Measurements from ENCODE around the gene STPG1. TPM values are rescaled to one million over a fixed set of nuclear protein-coding genes. Genes with fewer than 3 reads are reported as not detected.
"Not testable (repeated sequence)": the region's sequence is repeated elsewhere in the genome, so short reads cannot be mapped to it uniquely, and the experiment has no call there.

STPG1 gene
- total RNA-seq, 1 donor from 2014 or later: 5.3 TPM

DNA sequence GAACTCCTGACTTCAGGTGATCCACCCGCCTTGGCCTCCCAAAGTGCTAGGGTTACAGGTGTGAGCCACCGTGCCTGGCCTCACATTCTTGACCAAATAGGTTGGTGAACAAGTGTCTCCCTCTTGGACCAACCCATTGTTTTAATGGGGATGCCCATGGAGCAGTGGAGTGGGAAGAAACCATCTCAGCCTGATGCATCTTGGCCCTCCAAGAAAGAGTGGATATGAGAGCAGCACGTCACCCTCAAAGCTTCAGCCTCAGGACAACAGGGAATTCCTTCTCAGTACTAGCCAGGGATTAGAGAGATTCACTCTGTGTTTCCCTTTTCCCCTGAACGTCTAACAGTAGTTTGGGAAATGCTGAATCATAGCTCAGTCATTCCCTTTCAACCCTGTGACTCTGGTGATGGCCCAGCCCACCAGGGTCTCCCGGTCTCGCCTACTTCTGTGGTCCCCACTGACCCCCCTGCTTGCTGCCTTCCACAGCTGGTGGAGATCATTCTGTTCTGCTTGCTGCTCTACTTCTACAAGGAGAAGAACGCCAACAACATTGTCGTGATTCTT is 39.4 kb upstream of the STPG1 start:
- TF ChIP-seq, protein P1, sequence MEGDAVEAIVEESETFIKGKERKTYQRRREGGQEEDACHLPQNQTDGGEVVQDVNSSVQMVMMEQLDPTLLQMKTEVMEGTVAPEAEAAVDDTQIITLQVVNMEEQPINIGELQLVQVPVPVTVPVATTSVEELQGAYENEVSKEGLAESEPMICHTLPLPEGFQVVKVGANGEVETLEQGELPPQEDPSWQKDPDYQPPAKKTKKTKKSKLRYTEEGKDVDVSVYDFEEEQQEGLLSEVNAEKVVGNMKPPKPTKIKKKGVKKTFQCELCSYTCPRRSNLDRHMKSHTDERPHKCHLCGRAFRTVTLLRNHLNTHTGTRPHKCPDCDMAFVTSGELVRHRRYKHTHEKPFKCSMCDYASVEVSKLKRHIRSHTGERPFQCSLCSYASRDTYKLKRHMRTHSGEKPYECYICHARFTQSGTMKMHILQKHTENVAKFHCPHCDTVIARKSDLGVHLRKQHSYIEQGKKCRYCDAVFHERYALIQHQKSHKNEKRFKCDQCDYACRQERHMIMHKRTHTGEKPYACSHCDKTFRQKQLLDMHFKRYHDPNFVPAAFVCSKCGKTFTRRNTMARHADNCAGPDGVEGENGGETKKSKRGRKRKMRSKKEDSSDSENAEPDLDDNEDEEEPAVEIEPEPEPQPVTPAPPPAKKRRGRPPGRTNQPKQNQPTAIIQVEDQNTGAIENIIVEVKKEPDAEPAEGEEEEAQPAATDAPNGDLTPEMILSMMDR (IDR thresholded peaks at IDR 0.05; ENCODE audit: insufficient read depth, low read length, severe bottlenecking): no peak
- FAIRE-seq (peak; percentile 23), DNase-seq (ENCODE audit: low read depth) (no peak)
- Histone ChIP-seq H3K36me3 (ENCODE audit: control insufficient read depth, insufficient read depth, low read length) (peaks cover 24% of the 10 kb centered on the region), H3K4me3 (ENCODE audit: low read depth, low read length) (no peak overlapping the region), H3K27me3 (ENCODE audit: control insufficient read depth, insufficient read depth, low read length) (no peaks in the 10 kb centered on the region)

GRCh38 chr1:24451746-24452145 is 38.2 kb upstream of the STPG1 start:
- TF ChIP-seq, protein P1 (IDR thresholded peaks at IDR 0.05; ENCODE audit: insufficient read depth, low read length, severe bottlenecking): no peak
- DNase-seq (ENCODE audit: low read depth) (no peak), FAIRE-seq (no peak)
- Histone ChIP-seq H3K27me3 (ENCODE audit: control insufficient read depth, insufficient read depth, low read length) (no peaks in the 10 kb centered on the region), H3K36me3 (ENCODE audit: control insufficient read depth, insufficient read depth, low read length) (peaks cover 24% of the 10 kb centered on the region), H3K4me3 (ENCODE audit: low read depth, low read length) (no peak overlapping the region)

- peaks cover 24% of the 10 kb centered on the region for H3K36me3 ChIP-seq (ENCODE audit: control insufficient read depth, insufficient read depth, low read length)
- no peak overlapping the region for H3K4me3 ChIP-seq (ENCODE audit: low read depth, low read length)
- TF ChIP-seq, protein P1 (IDR thresholded peaks at IDR 0.05; ENCODE audit: insufficient read depth, low read length, severe bottlenecking): no peak
- no peak for FAIRE-seq
- H3K27me3 ChIP-seq (ENCODE audit: control insufficient read depth, insufficient read depth, low read length): no peaks in the 10 kb centered on the region
- DNase-seq (ENCODE audit: low read depth): no peak
Measured at GRCh38 chr1:24450857-24451397, 37.3 kb upstream of the STPG1 start.

- no peak for FAIRE-seq
Measured at GRCh38 chr1:24450316-24450715, 36.7 kb upstream of the STPG1 start.

GRCh38 chr1:24446446-24446845 is 32.9 kb upstream of the STPG1 start:
- not testable (repeated sequence) for H3K4me3 ChIP-seq (ENCODE audit: low read depth, low read length); H3K27me3 ChIP-seq (ENCODE audit: control insufficient read depth, insufficient read depth, low read length); DNase-seq (ENCODE audit: low read depth); FAIRE-seq
- peaks cover 21% of the 10 kb centered on the region for H3K36me3 ChIP-seq (ENCODE audit: control insufficient read depth, insufficient read depth, low read length)

More at GRCh38 chr1:24450316-24450715, 36.7 kb upstream of the STPG1 start:
- DNase-seq (ENCODE audit: low read depth): no peak
- H3K36me3 ChIP-seq (ENCODE audit: control insufficient read depth, insufficient read depth, low read length): peaks cover 24% of the 10 kb centered on the region
- H3K27me3 ChIP-seq (ENCODE audit: control insufficient read depth, insufficient read depth, low read length): no peaks in the 10 kb centered on the region
- no peak overlapping the region for H3K4me3 ChIP-seq (ENCODE audit: low read depth, low read length)
- TF ChIP-seq, protein P1 (IDR thresholded peaks at IDR 0.05; ENCODE audit: insufficient read depth, low read length, severe bottlenecking): no peak

GRCh38 chr1:24443241-24443656 is 29.7 kb upstream of the STPG1 start:
- DNase-seq (ENCODE audit: low read depth): no peak
- H3K4me3 ChIP-seq (ENCODE audit: low read depth, low read length): no peak overlapping the region
- TF ChIP-seq, protein P1 (IDR thresholded peaks at IDR 0.05; ENCODE audit: insufficient read depth, low read length, severe bottlenecking): no peak
- no peaks in the 10 kb centered on the region for H3K27me3 ChIP-seq (ENCODE audit: control insufficient read depth, insufficient read depth, low read length)
- H3K36me3 ChIP-seq (ENCODE audit: control insufficient read depth, insufficient read depth, low read length): peaks cover 13% of the 10 kb centered on the region
- FAIRE-seq: no peak

Measured in bronchial epithelial cell (primary cell).